HG02943 (cell line): ENCODE data around the gene DDIT3.
"Not testable (repeated sequence)": the region's sequence is repeated elsewhere in the genome, so short reads cannot be mapped to it uniquely, and the experiment has no call there.

Experiments
- ATAC-seq: cut with Tn5 transposase; IDR thresholded peaks from one replicate; pipeline ENCODE4 v1.9.1; 2021; ENCODE audit warnings: mild to moderate bottlenecking, low read depth, moderate library complexity; ENCODE audit not compliant: unreplicated experiment

DDIT3 gene

GRCh38 chr12:57514720-57515407 is 5.5 kb downstream of the DDIT3 start:
- ATAC-seq: no peak

GRCh38 chr12:57514246-57514645 is 6.1 kb downstream of the DDIT3 start:
- not testable (repeated sequence) for ATAC-seq

GRCh38 chr12:57513677-57514076 is 6.6 kb downstream of the DDIT3 start:
- not testable (repeated sequence) for ATAC-seq

GRCh38 chr12:57513266-57513665 is 7.0 kb downstream of the DDIT3 start:
- no peak for ATAC-seq

- ATAC-seq: no peak
Measured at GRCh38 chr12:57512665-57513064, 7.6 kb downstream of the DDIT3 start.

- no peak for ATAC-seq
Measured at GRCh38 chr12:57511588-57512325, 8.6 kb downstream of the DDIT3 start.

- no peak for ATAC-seq
Measured at GRCh38 chr12:57511161-57511560, 9.2 kb downstream of the DDIT3 start.

- not testable (repeated sequence) for ATAC-seq
Measured at GRCh38 chr12:57507796-57508195, 12.5 kb downstream of the DDIT3 start.

- not testable (repeated sequence) for ATAC-seq
Measured at GRCh38 chr12:57506541-57506940, 13.8 kb downstream of the DDIT3 start.

GRCh38 chr12:57502311-57502969 is 17.9 kb downstream of the DDIT3 start:
- ATAC-seq: not testable (repeated sequence)

- no peak for ATAC-seq
Measured at GRCh38 chr12:57500213-57500612, 20.1 kb downstream of the DDIT3 start.

GRCh38 chr12:57498571-57498970 is 21.7 kb downstream of the DDIT3 start:
- no peak for ATAC-seq

GRCh38 chr12:57498132-57498502 is 22.2 kb downstream of the DDIT3 start:
- no peak for ATAC-seq

- no peak for ATAC-seq
Measured at GRCh38 chr12:57497223-57498131, 22.8 kb downstream of the DDIT3 start.

GRCh38 chr12:57496822-57497221 is 23.5 kb downstream of the DDIT3 start:
- no peak for ATAC-seq

GRCh38 chr12:57495051-57495701 is 25.1 kb downstream of the DDIT3 start:
- not testable (repeated sequence) for ATAC-seq

GRCh38 chr12:57491393-57492280 is 28.7 kb downstream of the DDIT3 start:
- no peak for ATAC-seq

GRCh38 chr12:57490126-57490525 is 30.2 kb downstream of the DDIT3 start:
- ATAC-seq: no peak

- ATAC-seq: no peak
Measured at GRCh38 chr12:57489157-57489641, 31.1 kb downstream of the DDIT3 start.
